Stimulated activated CD8-positive, alpha-beta memory T cell treated with anti-CD3 and anti-CD28 coated beads, Interleukin-7, amount 100 ng/mL, for 4 hours (primary cell): ENCODE measurements around the gene MS4A4E.
"Not testable (repeated sequence)": the region's sequence is repeated elsewhere in the genome, so short reads cannot be mapped to it uniquely, and the experiment has no call there.

Source experiments
- DNase-seq, 2 donors: peaks; one replicate each; pipeline ENCODE4 v3.0.0-alpha.2; 2020; ENCODE audit warnings: low read depth in 2 of 2

The MS4A4E gene

DNA sequence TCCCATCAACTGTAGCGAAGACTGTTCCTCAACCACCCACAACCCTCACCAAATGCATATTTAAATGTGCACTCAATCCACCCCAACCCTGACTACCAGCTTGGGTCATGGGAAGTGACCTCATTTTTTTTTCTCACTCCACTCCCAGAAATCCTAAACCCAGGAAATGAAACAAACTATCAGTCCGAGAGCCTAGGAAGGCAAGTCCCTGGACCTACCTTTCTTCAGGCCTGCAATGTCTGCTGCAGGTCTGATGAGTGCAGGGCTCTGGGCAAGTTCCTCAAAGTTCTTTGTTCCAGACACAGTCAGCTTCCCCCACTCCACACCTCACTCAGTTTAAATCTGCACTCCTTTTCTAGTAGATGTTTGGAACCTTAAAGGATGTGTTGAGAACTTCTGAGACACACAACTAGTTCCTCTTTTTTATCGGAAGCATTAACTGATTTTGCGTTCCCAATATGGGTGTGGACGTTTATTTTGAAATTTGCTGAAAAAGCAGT, at the start of gene MS4A4E:
MS4A4E (minus strand) TSS at position 398 of the 500 bp plus-strand sequence. CDS start 13,082 bp downstream, outside the sequence.
- no peak for DNase-seq

DNA sequence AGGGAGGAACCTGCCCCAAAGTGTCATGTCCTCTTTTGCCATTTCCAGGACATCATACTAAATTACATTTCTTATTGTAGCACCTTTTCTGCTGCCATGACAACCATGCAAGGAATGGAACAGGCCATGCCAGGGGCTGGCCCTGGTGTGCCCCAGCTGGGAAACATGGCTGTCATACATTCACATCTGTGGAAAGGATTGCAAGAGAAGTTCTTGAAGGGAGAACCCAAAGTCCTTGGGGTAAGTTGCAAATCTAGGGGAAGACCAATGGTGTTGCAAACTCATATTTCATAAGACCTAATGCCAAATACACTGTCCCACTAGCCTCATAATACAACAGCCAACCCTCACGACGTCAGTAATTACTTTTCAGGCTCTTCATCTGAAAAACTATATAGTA, 49.2 kb upstream of the MS4A4E start:
- DNase-seq = no peak

- DNase-seq = no peak
Observed at GRCh38 chr11:60288531-60288930, 45.6 kb upstream of the MS4A4E start.

DNA sequence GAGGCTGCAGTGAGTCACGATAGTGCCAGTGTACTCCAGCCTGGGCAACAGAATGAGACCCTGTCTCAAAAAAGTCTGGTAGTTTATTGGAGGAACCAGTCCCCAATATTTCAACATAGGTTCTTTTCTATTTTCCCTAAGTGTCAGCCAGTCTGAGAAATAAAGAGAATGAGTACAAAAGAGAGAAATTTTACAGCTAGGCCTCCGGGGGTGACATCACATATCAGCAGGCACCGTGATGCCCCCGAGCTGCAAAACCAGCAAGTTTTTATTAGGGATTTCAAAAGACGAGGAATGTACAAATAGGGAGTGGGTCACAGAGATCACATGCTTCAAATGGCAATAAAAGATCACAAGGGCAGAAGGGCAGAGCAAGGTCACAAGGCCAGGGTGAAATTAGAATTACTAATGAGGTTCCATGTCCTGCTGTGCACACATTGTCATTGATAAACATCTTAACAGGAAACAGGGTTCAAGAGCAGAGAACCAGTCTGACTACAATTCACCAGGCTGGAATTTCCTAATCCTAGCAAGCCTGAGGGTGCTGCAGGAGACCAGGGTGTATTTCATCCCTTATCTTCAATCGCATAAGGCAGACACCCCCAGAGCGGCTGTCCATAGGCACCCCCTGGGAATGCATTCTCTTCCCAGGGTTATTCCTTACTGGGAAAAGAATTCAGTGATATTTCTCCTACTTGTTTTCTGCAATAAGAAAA, 42.6 kb upstream of the MS4A4E start:
- DNase-seq = not testable (repeated sequence)

DNA sequence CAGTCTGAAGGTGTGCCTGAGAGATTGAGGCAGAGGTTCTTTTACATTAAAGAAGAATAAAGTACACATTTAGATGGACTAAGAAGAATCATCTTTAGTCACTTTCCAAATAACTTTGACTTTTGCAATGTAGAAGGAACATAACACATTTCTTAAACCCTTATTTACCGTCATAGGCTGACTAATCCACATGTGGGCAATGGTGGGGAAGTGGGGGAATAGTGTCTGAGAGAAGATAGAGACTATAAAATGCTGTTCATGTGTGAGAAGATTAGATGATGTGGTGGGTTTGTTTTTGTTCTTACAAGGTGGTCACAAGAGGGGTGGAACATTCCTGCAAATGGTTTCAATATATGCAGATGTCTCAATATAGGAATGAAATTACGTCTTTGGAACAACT, 39.3 kb upstream of the MS4A4E start:
- no peak for DNase-seq

DNA sequence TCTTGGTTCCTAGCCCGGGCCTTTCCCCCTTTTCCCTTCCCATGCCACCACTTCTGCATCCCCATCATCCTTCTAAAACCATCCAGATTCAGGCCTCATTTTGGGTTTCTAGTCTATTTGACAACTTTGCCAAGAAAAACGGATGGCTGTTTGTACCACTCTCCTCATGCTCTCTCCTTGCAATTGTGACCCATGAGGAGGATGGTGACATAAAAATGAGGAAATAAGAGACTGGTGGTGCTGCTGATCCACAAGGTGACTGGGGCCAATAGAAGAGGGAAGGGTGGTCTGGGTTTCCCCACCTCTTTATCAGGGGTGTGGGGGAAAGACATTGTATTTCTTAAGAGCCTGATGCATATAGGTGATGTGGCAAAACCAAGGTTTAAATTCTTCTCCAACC, 38.5 kb upstream of the MS4A4E start:
- DNase-seq = no peak

DNA sequence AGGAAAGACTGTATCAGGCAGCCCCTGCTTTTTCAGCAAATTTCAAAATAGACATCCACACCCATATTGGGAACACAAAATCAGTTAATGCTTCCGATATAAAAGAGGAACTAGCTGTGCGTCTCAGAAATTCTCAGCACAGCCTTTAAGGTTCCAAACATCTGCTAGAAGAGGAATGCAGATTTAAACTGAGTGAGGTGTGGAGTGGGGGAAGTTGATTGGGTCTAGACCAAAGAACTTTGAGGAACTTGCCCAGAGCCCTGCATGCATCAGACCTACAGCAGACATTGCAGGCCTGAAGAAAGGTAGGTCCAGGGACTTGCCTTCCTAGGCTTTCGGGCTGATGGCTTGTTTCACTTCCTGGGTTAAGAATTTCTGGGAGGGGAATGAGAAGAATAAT, 37.5 kb upstream of the MS4A4E start, which contains the start of gene MS4A4A:
MS4A4A (plus strand) TSS at position 255 of the 400 bp plus-strand sequence; CDS start at position 265, 10 bp downstream.
- no peak for DNase-seq

GRCh38 chr11:60274416-60274815, 31.5 kb upstream of the MS4A4E start:
- no peak for DNase-seq

DNA sequence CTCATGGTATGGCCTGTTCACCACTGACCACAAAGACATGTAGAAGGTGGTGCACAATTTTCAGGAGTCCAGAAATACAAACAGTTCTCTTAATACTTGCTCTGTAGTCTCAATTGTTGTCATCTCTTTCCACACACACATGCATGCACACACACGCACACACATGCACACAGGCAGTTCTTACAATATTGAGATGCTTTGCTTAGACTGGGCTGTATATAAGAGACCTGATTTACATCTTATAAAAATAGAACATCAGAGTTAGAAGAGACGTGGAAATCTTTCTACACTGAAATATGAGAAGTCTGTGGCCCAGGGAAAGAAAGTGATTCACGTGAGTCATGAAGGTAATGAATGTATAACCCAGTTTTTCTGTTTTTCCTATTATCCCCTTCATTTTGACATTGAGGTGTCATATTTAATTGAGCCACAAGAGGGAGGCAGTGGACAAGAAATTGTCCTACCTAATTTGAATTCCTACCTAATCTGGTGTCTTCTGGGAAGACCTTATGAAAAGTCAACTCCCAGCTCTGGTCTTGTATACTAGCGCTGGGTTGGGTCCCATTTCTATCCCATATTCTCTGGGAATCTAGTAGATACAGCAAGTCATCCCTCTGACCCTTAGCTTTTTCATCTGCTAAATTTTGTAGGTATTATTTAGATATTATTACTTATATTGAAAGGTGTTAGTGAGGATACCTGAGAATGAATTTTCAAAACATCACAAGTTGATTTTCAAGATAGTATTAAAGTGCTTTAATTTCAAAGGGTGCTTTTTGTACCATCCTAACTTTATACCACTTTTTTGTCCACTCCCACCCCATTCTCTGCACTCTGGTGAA, 22.7 kb upstream of the MS4A4E start:
- no peak for DNase-seq

DNA sequence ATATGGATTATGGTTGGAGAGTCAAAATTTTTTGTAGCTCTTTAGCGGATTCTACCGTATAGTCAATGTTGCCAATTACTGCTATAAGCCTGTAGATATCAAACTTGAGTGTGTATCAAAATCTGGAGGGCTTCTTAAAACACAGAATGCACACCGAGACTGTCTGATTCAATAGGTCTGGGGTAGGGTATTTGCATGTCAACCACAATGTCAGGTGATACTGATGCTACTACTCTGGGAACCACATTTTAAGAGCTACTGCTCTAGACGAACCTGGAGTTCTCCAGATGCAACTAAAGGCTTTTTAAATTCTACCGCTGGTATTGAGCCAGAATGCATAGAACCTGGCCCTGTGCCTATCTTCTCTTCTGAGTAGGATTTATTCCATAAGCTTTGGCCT, 21.7 kb upstream of the MS4A4E start:
- no peak for DNase-seq

DNA sequence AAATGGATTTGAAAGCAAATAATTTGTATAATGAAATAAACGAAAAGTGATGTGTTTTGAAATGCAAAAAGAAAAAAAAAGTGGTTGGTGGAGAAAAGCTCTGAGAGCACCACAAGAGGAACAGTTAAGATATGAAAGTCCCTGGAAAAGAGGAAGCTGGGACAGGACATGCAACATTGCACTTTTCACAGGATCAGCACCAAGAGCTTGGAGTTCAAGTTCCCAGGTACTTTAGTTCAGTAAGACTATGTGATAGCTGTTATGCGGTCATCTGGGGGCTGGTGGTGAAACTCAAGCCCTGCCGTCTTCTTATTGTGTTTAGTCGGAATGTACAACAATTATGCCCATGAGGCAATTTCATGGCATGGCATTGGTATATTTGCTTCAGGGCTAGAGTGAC, 20.5 kb upstream of the MS4A4E start:
- DNase-seq = no peak

GRCh38 chr11:60261014-60261413, 18.1 kb upstream of the MS4A4E start:
- no peak for DNase-seq

DNA sequence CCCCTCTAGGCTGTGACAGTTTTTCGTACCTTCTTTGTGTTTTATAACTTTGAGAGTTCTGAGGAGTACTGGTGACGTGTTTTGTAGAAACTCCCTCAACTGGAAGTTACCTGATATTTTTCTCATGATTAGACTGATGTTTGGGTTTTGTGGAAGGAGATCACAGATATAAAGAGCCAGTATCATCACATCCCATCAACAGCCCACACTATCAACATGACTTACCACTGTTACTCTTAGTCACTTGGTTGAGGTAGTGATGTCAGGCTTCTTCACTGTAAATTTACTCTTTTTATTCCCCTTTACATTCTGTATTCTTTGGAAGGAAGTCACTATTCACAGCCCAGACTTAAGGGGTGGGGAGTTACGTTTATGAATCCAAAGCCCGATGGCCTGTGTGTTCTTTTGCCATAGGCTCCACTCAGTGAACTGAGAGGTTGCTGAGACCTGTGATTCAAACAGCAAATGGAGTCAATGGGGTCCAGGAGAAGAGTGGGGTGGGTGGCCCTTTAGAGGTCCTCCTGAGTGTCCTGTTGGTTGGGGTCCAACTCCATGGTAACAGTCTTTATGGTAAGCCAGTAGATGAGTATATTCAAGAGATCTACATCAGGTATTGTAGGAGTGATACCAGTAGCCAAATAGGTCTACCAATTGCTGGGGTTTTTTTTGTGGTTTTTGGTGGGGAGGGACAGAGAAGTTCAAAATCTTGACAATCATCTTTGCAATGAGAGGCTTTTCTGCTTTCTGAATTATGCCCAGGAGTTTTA, 15.2 kb upstream of the MS4A4E start:
- DNase-seq = no peak

GRCh38 chr11:60252213-60253108, 9.5 kb upstream of the MS4A4E start:
- no peak for DNase-seq

GRCh38 chr11:60251485-60252212, 8.7 kb upstream of the MS4A4E start:
- no peak for DNase-seq

DNA sequence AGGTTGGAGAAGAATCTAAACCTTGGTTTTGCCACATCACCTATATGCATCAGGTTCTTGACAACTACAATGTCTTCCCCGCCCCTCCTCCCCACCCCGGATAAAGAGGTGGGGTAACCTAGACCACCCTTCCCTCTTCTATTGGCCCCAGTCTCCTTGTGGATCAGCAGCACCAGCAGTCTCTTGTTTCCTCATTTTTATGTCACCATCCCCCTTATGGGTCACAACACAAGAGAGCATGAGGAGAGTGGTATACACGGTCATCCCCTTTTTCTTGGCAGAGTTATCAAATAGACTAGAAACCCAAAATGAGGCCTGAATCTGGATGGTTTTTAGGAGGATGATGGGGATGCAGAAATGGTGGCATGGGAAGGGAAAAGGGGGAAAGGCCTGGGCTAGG, 1.2 kb downstream of the MS4A4E start:
- no peak for DNase-seq

- DNase-seq = no peak
Observed at GRCh38 chr11:60240662-60241061, 2.3 kb downstream of the MS4A4E start.

GRCh38 chr11:60235321-60235720, 7.6 kb downstream of the MS4A4E start:
- DNase-seq = no peak

DNA sequence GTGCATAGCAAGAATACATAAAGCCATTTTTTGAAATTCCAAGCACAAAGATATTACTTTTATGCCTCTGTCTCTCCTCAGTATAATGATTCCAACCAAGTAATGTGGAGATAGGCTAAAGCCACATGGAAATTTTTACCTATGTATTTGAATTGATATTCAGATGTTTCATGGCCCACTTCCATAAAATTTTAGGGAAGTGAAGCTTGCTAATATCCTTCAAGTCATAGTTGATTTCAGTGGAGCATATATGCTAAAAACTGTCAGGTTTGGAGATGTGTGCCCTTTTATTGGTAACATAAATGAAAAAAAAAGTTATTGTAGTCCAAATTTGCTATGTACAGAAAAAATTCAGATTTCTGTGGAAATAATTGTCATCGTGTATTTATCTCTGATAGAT, 12.3 kb downstream of the MS4A4E start:
- DNase-seq = no peak

- DNase-seq = no peak
Observed at GRCh38 chr11:60222141-60222540, 20.8 kb downstream of the MS4A4E start.
